Stimulated activated CD4-positive, alpha-beta T cell treated with anti-CD3 and anti-CD28 coated beads, TNF-alpha, amount 100 ng/mL, for 1 hour (primary cell): ENCODE data around the gene OR4A16.

Source experiments
- DNase-seq, 3 donors: peaks; one replicate each; pipeline ENCODE4 v3.0.0-alpha.2; 2020; ENCODE audit warnings: low read depth in 3 of 3, low spot score in 1 of 3

Gene OR4A16, protein sequence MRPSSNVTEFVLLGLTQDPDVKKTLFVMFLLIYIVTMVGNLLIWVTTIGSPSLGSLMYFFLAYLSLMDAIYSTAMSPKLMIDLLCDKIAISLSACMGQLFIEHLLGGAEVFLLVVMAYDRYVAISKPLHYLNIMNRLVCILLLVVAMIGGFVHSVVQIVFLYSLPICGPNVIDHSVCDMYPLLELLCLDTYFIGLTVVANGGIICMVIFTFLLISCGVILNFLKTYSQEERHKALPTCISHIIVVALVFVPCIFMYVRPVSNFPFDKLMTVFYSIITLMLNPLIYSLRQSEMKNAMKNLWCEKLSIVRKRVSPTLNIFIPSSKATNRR

DNA sequence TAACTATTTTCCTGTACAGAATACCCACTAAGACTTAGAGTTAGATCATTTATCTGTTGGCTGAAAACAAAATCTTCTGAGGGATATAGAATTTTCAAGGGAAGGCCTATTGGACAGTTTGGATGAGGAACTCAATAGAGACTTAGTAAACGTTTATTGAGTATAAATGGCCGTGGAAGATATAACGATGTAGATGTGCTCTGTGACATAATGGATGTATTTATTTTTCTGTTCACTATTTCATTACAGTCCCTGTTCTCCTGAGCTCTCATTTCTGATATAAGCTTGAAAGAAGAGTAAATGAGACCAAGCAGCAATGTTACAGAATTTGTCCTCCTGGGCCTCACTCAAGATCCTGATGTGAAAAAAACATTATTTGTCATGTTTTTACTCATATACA, at the start of gene OR4A16:
TSS of gene OR4A16 (plus strand) at position 301 of the 400 bp plus-strand sequence. CDS start at position 301, 0 bp downstream.
- DNase-seq = no peak

GRCh38 chr11:55324500-55324899, 18.5 kb upstream of the OR4A16 start:
- DNase-seq = no peak

DNA sequence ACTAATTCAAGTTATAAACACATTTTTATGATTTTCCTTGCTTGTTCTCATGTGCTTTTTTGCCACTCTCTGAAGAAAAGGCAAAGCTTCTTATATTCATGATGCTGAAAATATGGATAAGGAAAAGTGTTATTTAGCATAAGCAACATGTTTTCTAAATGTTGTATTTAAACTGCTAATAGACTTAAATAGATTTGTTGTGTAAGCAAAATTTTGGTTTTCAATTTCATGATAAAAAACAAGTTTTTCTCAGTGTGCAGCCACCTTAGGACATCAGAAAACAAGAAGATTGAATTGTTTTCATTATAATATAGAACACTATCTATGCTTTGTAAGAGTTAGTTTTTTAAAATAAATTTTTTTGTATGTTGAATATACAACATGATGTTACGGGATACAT, 2.3 kb downstream of the OR4A16 start:
- DNase-seq = no peak

DNA sequence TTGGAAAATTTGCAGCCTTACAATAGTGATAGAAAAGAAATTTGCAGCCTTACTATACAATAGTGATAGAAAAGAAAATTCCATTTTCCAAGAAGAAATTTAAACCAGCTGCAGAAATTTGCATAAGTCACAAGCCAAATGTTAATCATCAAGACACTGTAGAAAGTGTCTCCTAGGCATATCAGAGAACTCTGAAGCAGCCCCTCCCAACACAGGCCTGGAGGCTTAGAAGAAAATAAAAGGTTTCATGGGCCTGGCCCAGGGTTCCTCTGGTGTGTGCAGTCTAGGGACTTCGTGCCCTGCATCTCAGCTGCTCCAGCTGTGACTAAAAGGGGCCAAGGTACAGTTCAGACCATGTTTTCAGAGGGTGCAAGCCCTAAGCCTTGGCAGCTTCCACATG, 6.0 kb downstream of the OR4A16 start:
- DNase-seq = no peak

- no peak for DNase-seq
Measured at GRCh38 chr11:55357560-55358184, 14.7 kb downstream of the OR4A16 start.

DNA sequence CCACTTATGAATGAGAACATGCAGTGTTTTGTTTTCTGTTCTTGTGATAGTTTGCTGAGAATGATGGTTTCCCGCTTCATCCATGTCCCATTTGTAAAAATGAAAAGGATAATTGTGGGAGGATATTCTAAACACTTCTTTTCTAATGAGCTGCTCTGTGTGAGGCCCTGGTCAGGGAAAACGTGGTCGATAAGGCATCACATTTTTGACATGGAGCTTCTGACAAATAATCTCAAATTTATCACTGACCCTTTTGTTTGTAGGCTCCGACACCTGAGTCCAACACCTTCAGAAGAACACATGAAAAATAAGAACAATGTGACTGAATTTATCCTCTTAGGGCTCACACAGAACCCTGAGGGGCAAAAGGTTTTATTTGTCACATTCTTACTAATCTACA, 24.7 kb downstream of the OR4A16 start, which contains the start of gene OR4A15:
TSS of gene OR4A15 (plus strand) at position 301 of the 400 bp plus-strand sequence. CDS start at position 301, 0 bp downstream.
- no peak for DNase-seq
